GM18861 (cell line): ENCODE measurements around the gene GABRP.
"Not testable (repeated sequence)": the region's sequence is repeated elsewhere in the genome, so short reads cannot be mapped to it uniquely, and the experiment has no call there.

Source experiments
- ATAC-seq: cut with Tn5 transposase; IDR thresholded peaks from one replicate; pipeline ENCODE4 v1.9.1; 2021; ENCODE audit not compliant: unreplicated experiment

GABRP gene

GRCh38 chr5:170783498-170784247 is at the start of gene GABRP:
TSS of gene GABRP (plus strand) at chr5:170783725. CDS start at chr5:170788616, 4,891 bp downstream.
- ATAC-seq, result no peak

GRCh38 chr5:170736966-170737365 is 46.6 kb upstream of the GABRP start:
- ATAC-seq, result no peak

- ATAC-seq, result no peak
Observed at GRCh38 chr5:170737591-170737990, 45.9 kb upstream of the GABRP start.

GRCh38 chr5:170738840-170739239 is 44.7 kb upstream of the GABRP start:
- ATAC-seq, result no peak

- ATAC-seq, result no peak
Observed at GRCh38 chr5:170739446-170739845, 44.1 kb upstream of the GABRP start.

- no peak for ATAC-seq
Observed at GRCh38 chr5:170740551-170741205, 42.8 kb upstream of the GABRP start.

GRCh38 chr5:170741801-170742200 is 41.7 kb upstream of the GABRP start:
- no peak for ATAC-seq

- no peak for ATAC-seq
Observed at GRCh38 chr5:170743876-170744212, 39.7 kb upstream of the GABRP start.

GRCh38 chr5:170745481-170746071 is 37.9 kb upstream of the GABRP start:
- no peak for ATAC-seq

- ATAC-seq, result no peak
Observed at GRCh38 chr5:170746075-170746960, 37.2 kb upstream of the GABRP start.

- ATAC-seq, result no peak
Observed at GRCh38 chr5:170746961-170747340, 36.6 kb upstream of the GABRP start.

- no peak for ATAC-seq
Observed at GRCh38 chr5:170747357-170747756, 36.2 kb upstream of the GABRP start.

- ATAC-seq, result no peak
Observed at GRCh38 chr5:170747851-170748250, 35.7 kb upstream of the GABRP start.

- ATAC-seq, result no peak
Observed at GRCh38 chr5:170748951-170749471, 34.5 kb upstream of the GABRP start.

- no peak for ATAC-seq
Observed at GRCh38 chr5:170749911-170750431, 33.6 kb upstream of the GABRP start.

GRCh38 chr5:170750791-170751190 is 32.7 kb upstream of the GABRP start:
- ATAC-seq, result no peak

GRCh38 chr5:170751631-170752030 is 31.9 kb upstream of the GABRP start:
- no peak for ATAC-seq

GRCh38 chr5:170752257-170753215 is 31.0 kb upstream of the GABRP start:
- ATAC-seq, result no peak

GRCh38 chr5:170753311-170753710 is 30.2 kb upstream of the GABRP start:
- ATAC-seq, result no peak

- not testable (repeated sequence) for ATAC-seq
Observed at GRCh38 chr5:170754508-170754907, 29.0 kb upstream of the GABRP start.
